ENCODE data around the gene ACKR3.

Gene ACKR3

GRCh38 chr2:236584521-236585384 is 15.1 kb downstream of the ACKR3 start:
- no peak for DNase-seq (ENCODE audit: low read depth in 2 of 2)

DNA sequence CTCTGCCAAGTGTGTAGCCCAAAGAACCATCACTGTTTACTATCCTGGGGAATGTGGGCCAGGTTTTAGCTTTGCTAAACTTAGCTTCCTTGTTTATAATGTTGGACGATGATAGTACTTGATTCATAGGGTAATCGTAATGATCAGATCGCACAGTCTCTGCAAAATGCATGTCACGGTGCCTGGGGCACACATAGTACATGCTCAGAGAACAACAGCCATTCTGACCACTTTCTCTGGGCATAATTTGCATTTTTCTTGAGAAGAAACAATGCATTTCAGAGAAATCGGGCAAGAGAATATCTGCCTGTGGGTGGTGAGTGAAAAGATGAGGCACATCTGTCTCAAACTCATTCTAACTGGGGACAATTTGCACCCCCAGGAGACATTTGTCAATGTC is 16.3 kb downstream of the ACKR3 start:
- DNase-seq (ENCODE audit: low read depth in 2 of 2), result no peak

GRCh38 chr2:236587861-236588815 is 18.5 kb downstream of the ACKR3 start:
- no peak for DNase-seq (ENCODE audit: low read depth in 2 of 2)

- no peak for DNase-seq (ENCODE audit: low read depth in 2 of 2)
Measured at GRCh38 chr2:236588932-236589592, 19.4 kb downstream of the ACKR3 start.

GRCh38 chr2:236590846-236591245 is 21.2 kb downstream of the ACKR3 start:
- no peak for DNase-seq (ENCODE audit: low read depth in 2 of 2)

- DNase-seq (ENCODE audit: low read depth in 2 of 2), result no peak
Measured at GRCh38 chr2:236592821-236593220, 23.2 kb downstream of the ACKR3 start.

DNA sequence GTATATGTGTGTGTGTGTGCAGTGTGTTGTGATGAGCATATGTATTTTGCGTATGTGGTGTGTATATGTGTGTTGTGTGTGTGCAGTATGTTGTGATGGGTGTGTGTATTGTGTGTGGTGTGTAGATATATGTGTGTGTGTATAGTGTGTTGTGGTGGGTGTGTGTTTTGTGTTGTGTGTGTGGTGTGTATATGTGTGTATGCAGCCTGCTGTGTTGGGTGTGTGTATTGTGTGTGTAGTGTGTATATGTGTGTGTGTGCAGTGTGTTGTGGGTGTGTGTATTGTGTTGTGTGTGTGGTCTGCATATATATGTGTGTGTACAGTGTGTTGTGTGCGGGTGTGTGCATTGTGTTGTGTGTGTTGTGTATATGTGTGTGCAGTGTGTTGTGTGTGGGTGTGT is 23.9 kb downstream of the ACKR3 start:
- no peak for DNase-seq (ENCODE audit: low read depth in 2 of 2)

DNA sequence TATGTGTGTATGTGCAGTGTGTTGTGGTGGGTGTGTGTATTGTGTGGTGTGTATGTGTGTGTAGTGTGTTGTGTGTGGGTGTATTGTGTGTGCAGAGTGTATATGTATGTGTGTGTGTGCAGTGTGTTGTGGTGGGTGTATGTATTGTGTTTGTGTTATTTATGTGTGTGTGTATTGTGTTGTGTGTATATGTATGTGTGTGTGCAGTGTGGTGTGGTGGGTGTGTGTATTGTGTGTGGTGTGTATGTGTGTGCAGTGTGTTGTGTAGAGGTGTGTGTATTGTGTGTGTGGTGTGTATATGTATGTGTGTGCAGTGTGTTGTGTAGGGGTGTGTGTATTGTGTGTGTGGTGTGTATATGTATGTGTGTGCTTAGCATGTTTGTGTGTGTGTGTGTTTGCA is 24.3 kb downstream of the ACKR3 start:
- no peak for DNase-seq (ENCODE audit: low read depth in 2 of 2)

GRCh38 chr2:236597629-236598028 is 28.0 kb downstream of the ACKR3 start:
- no peak for DNase-seq (ENCODE audit: low read depth in 2 of 2)

GRCh38 chr2:236599059-236599458 is 29.4 kb downstream of the ACKR3 start:
- DNase-seq (ENCODE audit: low read depth in 2 of 2), result no peak

DNA sequence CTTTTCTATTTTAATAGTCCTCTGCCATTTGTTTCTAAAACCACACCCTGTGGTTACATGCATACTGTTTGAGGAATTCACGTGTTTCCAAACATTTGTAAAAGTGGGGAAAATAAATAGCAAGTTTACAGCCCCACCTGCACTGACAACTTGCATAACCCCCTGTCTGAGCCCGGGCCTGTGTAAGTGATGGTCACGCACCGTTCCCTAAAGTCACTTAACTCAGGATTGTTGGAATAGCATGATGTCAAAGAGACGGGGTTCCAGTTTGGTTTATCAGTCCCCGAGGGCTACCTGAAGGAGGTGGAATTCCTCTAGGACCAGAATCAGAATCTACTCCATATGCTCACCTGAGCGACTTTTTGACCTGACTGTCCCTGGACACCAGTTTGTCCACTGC is 30.5 kb downstream of the ACKR3 start:
- DNase-seq (ENCODE audit: low read depth in 2 of 2), result no peak

DNA sequence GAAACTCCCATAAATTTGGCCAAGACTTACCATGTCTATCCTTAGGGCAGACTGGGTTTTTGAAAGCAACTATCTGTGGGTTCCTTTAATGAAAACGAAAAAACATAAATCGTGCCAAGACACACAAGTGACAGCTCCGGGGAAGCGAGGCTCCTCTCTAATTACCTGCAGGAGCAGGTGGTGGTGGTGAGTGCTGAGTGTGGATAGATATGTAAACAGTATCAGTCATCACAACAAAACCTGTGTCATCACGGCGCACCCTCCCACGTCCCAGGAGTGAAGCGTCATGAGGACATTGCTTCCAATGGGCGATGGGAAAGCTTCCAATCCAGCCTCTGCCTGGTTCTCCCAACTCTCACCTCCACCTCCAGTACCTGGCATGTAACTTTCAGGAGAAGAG is 31.3 kb downstream of the ACKR3 start:
- DNase-seq (ENCODE audit: low read depth in 2 of 2), result no peak

DNA sequence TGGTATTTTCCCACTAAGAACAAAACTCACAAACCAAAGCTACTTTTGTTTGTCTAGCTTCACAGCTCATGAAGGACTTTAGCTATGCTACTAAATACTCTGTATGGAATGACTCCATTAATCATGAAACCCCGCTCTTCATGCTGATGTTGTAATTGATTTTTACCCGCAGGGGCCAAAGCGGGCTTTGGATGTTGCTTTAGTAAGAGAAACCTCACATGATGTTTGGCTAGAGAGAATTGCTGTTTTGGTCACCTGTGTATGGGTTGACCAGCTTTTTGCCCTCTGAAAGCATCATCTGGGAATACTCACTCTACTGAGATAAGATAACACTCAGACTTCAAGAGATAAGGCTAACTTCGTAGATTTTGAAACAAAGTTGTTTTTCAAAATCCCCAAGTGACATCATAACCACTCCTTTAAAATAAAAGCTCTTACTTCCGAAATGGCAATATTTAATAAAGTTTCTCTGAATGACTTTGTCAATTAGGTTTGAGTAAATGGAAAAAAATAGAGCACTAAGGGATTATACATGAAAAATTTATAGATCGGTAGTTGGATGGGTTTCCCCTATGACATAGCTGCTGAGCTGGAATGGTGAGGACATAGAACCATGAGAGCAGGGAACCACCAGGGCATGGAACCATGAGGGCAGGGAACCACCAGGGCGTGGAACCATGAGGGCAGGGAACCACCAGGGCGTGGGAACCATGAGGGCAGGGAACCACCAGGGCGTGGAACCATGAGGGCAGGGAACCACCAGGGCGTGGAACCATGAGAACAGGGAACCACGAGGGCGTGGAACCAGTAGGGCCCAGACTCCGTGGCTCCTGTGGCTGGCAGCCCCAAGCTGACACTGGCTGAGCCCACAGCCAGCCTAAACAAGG is 31.9 kb downstream of the ACKR3 start:
- DNase-seq (ENCODE audit: low read depth in 2 of 2), result no peak

GRCh38 chr2:236602678-236603077 is 33.1 kb downstream of the ACKR3 start:
- no peak for DNase-seq (ENCODE audit: low read depth in 2 of 2)

GRCh38 chr2:236603361-236604015 is 33.9 kb downstream of the ACKR3 start:
- DNase-seq (ENCODE audit: low read depth in 2 of 2), result no peak

DNA sequence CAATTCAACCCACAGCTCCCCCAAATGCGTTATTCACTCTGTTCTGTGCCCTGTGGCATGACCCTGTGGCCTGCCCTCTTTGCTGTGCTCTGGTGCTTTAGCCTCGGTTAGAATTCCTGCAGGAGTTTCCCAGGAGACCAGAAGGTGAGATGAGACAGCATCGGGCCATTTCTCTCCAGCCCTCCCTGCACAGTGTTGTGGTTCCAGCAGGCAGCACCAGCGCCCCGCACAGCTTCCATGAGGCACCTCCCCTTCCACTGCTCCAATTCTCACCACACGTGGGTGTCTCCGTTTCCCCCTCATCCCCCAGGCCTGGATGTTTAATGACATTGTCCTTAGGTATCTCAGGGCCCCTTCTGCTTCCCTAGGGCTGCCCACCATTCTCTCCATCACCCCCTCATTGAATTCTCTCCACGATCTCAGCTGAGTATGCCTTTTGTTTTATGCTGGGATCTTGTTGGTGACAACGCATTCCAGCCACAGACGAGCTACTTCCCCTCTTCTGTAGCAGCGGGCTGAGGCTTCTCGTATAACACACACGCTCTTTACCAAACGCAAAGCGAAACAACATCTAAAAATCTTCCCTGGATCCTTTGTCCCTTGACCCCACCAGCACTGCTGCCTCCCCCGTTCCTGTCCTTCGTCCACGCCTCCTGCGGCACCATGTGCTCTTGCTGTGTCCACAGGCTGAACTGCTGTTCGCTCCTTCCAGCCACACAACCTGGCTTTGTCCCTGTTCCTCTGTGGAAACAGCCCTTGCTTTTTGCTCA is 35.1 kb downstream of the ACKR3 start:
- no peak for DNase-seq (ENCODE audit: low read depth in 2 of 2)

DNA sequence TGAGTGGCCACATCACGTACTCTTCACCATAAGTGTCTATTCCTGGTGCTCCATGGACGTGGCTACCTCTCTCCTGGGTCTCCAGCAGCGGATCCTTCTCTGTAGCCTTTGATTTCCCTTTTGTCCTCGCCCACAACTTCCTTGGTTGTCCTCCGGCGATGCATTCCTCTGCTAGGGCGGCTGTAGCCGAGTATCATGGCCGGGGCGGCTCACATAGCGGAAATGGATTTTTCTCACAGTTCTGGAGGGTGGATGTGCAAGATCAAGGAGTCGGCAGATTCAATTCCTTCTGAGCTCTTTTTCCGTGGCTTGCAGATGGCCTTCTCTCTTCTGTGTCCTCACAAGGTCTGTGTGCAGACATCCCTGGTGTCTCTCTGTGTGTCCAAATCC is 35.7 kb downstream of the ACKR3 start:
- no peak for DNase-seq (ENCODE audit: low read depth in 2 of 2)

GRCh38 chr2:236606023-236606422 is 36.4 kb downstream of the ACKR3 start:
- no peak for DNase-seq (ENCODE audit: low read depth in 2 of 2)

GRCh38 chr2:236607471-236608187 is 38.0 kb downstream of the ACKR3 start:
- peak; percentile 49 to 51 for DNase-seq (ENCODE audit: low read depth in 2 of 2)

All from fibroblast of skin of left quadriceps (primary cell).